Measurements from ENCODE around the gene SH3RF2.
"Not testable (repeated sequence)": the region's sequence is repeated elsewhere in the genome, so short reads cannot be mapped to it uniquely, and the experiment has no call there.

SH3RF2 gene

GRCh38 chr5:145976431-145977155 is 40.2 kb downstream of the SH3RF2 start:
- in situ Hi-C loops (cut with MboI; ENCODE audit: low sequenced_read_pairs) = no loop called here

- in situ Hi-C loops (cut with MboI; ENCODE audit: low sequenced_read_pairs) = no loop called here
These were observed 41.8 kb downstream of the SH3RF2 start for GRCh38 chr5:145978171-145978570.

GRCh38 chr5:145978708-145979107 is 42.3 kb downstream of the SH3RF2 start:
- in situ Hi-C loops (cut with MboI; ENCODE audit: low sequenced_read_pairs) = no loop called here

- in situ Hi-C loops (cut with MboI; ENCODE audit: low sequenced_read_pairs) = no loop called here
These were observed 43.2 kb downstream of the SH3RF2 start for GRCh38 chr5:145979270-145980223.

- in situ Hi-C loops (cut with MboI; ENCODE audit: low sequenced_read_pairs) = no loop called here
These were observed 43.9 kb downstream of the SH3RF2 start for GRCh38 chr5:145980259-145980658.

GRCh38 chr5:145980718-145981117 is 44.3 kb downstream of the SH3RF2 start:
- in situ Hi-C loops (cut with MboI; ENCODE audit: low sequenced_read_pairs) = no loop called here

- in situ Hi-C loops (cut with MboI; ENCODE audit: low sequenced_read_pairs) = no loop called here
These were observed 45.5 kb downstream of the SH3RF2 start for GRCh38 chr5:145981589-145982571.

- in situ Hi-C loops (cut with MboI; ENCODE audit: low sequenced_read_pairs) = no loop called here
These were observed 46.4 kb downstream of the SH3RF2 start for GRCh38 chr5:145982572-145983318.

GRCh38 chr5:145983446-145983845 is 47.1 kb downstream of the SH3RF2 start:
- in situ Hi-C loops (cut with MboI; ENCODE audit: low sequenced_read_pairs) = no loop called here

GRCh38 chr5:145984072-145984471 is 47.7 kb downstream of the SH3RF2 start:
- in situ Hi-C loops (cut with MboI; ENCODE audit: low sequenced_read_pairs) = no loop called here

GRCh38 chr5:145987856-145988255 is 51.5 kb downstream of the SH3RF2 start:
- in situ Hi-C loops (cut with MboI; ENCODE audit: low sequenced_read_pairs) = no loop called here

GRCh38 chr5:145988993-145989392 is 52.6 kb downstream of the SH3RF2 start:
- in situ Hi-C loops (cut with MboI; ENCODE audit: low sequenced_read_pairs) = no loop called here

- in situ Hi-C loops (cut with MboI; ENCODE audit: low sequenced_read_pairs) = no loop called here
These were observed 53.0 kb downstream of the SH3RF2 start for GRCh38 chr5:145989428-145989827.

GRCh38 chr5:145990170-145990569 is 53.8 kb downstream of the SH3RF2 start:
- in situ Hi-C loops (cut with MboI; ENCODE audit: low sequenced_read_pairs) = no loop called here

- in situ Hi-C loops (cut with MboI; ENCODE audit: low sequenced_read_pairs) = no loop called here
These were observed 54.7 kb downstream of the SH3RF2 start for GRCh38 chr5:145991044-145991575.

GRCh38 chr5:145993538-145993937 is 57.2 kb downstream of the SH3RF2 start:
- in situ Hi-C loops (cut with MboI; ENCODE audit: low sequenced_read_pairs) = not testable (repeated sequence)

- in situ Hi-C loops (cut with MboI; ENCODE audit: low sequenced_read_pairs) = no loop called here
These were observed 59.8 kb downstream of the SH3RF2 start for GRCh38 chr5:145996135-145996534.

GRCh38 chr5:145999208-145999607 is 62.8 kb downstream of the SH3RF2 start:
- in situ Hi-C loops (cut with MboI; ENCODE audit: low sequenced_read_pairs) = no loop called here

GRCh38 chr5:146000072-146000471 is 63.7 kb downstream of the SH3RF2 start:
- in situ Hi-C loops (cut with MboI; ENCODE audit: low sequenced_read_pairs) = no loop called here

All from HL-60/S4 treated with retinoic acid at 250 ng/mL for 4 days and 3 days (cell line).